ENCODE data around the gene TBX22.
"Not testable (repeated sequence)": the region's sequence is repeated elsewhere in the genome, so short reads cannot be mapped to it uniquely, and the experiment has no call there.

TBX22 gene, protein sequence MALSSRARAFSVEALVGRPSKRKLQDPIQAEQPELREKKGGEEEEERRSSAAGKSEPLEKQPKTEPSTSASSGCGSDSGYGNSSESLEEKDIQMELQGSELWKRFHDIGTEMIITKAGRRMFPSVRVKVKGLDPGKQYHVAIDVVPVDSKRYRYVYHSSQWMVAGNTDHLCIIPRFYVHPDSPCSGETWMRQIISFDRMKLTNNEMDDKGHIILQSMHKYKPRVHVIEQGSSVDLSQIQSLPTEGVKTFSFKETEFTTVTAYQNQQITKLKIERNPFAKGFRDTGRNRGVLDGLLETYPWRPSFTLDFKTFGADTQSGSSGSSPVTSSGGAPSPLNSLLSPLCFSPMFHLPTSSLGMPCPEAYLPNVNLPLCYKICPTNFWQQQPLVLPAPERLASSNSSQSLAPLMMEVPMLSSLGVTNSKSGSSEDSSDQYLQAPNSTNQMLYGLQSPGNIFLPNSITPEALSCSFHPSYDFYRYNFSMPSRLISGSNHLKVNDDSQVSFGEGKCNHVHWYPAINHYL

DNA sequence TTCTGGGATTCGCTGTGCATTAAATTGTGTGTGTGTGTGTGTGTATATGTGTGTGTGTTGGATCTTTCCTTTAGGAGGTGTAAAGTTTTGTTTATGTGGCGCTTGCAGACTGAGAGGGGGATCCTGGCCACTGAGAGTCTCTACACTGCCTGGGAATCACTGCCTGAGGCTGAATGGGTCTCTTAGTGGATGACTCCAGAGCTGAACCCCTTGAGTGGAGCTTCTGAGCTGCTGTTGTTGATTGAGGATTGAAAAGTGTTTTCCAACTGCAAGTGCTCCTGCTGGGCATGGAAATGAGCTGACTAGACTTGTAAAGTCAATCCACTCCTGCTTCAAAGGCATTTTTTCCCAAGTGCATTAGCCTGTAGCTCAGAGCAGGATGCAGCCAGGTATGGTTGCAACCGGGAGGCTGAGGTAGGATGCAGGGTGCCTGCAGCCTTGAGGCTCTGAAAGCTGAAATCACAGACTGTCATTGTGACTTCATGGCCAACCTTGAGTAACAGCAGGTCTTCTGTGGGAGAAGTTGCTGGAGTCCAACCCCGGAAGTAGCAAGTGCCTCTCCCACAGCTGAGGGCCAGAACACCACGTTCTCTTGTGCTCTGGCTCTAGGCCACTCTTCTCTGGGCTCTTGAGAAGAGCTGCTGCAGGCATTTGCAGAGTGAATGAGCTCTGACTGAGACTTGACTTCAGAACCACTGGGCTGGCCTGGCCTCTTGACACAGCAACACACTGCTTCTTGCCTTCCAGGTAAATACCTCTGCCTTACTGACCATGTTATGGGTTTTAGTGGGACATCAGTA is at the start of gene TBX22:
Gene TBX22, plus strand, starts transcription at position 613 of the 800 bp plus-strand sequence. CDS start 7,517 bp downstream, outside the sequence.
- no peak for DNase-seq

DNA sequence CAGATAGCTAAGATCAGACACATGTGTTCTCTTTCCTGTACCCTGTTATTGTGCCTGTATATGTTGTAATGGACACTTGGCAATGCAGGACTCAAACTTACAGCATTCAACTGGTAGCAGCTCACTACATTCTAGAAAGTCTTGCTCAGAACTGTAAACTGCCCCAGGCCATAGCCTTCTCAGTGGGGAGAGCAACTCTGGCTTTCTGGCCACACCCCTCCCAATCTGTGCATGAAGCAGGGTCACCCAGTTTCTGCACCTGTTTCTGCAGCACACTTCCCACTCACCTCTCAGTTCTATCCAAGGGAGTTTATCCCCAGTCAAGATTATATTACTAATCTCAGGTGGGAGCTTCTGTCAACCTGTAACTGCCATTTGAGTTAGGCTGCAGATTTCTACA is 38.9 kb upstream of the TBX22 start:
- DNase-seq, result no peak

DNA sequence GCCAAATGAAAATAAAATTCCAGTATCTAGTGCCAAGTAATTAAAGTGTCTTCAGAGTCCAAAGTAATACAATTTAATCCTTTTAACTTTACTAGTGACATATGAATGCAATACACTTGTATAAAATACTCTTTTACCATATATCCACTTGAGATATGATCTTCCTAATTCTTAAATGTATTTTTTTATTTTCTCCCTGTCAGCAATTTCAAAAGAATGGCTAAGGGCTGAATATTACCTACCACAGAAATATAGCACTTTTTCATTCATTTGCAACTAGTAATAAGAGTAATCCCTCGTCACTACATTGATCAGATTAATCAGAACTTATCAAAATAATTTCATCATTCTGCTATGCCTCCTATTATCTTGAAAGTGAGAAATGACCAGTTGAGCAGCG is 10.1 kb upstream of the TBX22 start:
- DNase-seq, result no peak

DNA sequence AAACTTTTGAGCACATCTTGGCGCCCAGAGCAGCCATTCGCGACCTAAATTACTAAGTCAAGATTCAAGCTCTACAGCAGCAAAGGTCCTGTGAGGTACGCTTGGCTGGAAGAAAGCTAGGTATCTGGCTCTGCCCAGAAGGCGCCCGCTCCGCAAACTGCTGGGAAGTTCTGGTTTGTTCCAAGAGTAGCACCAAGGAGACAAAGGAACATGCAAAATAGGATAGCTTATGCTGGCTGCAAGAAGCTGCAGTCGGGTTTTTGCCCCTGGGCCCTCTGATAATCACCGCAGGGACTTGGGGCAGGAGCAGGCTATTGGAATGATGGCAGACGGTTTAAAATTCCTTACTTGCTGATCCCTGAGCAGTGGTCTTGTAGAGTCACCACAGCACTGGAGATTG is 3.0 kb upstream of the TBX22 start:
- DNase-seq, result no peak

DNA sequence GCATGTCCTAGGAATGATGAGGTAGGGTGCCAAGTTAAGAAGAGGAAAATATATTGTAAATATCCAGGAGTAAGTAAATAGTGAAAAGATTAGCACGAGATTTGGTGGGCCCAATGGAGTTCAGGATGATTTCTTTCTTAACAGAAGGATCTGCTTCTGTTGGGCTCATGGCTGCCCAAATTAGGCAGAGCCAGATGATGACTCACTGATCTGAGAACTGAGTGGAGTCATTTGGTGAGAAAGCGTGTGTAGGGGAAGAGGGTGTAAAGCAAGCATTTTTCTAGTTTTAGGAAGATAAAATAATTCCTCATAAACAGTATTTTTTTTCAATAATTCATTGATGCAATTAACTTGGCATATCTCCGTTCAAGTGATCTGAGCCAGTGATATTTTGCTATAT is 1.6 kb downstream of the TBX22 start:
- no peak for DNase-seq

DNA sequence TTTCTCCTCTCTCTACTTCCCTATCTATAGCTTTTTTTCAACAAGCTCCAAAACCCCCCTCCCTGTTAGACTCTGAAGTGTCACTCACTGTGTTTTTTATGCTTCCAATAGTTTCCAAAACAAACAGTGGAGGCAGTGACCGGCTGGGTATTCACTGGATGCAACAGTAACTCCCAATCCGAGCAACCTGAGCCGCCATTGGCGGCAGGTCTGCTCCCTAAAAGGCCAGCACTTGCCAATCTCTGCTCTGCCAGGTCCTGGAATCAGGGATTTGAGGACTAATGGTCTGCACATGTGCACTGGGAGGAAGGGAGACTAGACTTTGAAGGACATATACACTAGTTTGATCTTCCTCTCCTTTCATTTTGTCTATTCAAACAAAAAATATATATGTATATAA is 7.1 kb downstream of the TBX22 start:
- DNase-seq, result no peak

DNA sequence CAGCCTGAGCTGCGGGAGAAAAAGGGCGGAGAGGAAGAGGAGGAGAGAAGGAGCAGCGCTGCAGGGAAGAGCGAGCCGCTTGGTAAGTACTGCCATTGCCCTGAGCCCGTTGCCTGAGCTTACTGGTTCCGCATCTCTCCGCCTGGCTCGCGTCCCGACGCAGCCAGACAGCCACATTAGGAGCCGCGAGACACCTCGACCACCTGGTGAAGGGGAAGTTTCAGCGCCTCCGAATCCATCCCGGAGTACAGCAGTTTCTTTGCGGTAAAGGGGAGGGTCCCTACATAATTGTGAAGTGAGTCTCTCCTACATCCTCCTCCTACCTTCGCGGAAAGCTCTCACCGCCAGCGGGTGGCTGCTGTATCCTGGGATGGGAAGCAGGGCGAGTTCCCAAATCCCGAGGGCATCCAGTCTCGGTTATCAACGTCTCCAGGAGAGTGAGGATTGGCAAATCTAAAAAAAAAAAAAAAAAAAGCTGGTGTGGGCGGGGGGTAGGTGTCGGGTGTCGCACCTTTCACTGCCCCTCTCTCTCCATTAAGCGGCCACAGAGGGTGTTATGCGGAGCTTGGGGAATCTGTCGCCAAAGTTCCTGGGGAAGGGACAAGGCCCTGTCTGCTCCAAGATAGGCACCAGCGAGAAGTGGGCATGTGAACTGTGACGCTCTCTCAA is 7.9 kb downstream of the TBX22 start:
- DNase-seq, result no peak

DNA sequence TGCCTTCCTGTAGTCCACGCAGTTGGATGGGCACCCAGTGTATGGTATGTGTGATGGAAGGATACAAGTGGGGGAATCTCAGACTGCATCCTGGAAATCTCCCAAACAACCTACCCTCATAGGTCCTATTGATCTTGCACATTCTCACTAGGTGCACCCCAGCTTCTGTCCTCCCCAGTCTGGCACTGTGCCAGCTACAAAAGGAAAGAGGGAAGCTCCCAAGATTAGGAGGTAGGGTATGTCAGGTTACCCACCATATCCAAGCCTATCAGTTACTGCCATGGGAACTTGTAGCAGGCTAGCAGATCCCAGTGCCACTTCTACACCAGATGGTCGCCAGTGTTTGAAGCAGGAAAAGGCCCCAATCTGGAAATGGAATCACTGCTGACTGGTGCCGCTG is 11.6 kb downstream of the TBX22 start:
- no peak for DNase-seq

DNA sequence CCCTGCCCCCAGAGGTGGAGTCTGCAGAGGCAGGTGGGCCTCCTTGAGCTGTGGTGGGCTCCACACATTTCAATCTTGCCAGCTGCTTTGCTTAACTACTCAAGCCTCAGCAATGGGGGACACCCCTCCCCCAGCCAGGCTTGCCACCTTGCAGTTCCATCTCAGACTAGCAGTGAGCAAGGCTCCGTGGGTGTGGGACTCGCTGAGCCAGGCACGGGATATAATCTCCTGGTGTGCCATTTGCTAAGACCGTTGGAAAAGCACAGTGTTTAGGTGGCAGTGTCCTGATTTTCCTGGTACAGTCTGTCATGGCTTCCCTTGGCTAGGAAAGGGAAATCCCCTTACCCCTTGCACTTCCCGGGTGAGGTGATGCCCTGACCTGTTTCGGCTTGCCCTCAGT is 51.6 kb downstream of the TBX22 start:
- DNase-seq, result not testable (repeated sequence)

DNA sequence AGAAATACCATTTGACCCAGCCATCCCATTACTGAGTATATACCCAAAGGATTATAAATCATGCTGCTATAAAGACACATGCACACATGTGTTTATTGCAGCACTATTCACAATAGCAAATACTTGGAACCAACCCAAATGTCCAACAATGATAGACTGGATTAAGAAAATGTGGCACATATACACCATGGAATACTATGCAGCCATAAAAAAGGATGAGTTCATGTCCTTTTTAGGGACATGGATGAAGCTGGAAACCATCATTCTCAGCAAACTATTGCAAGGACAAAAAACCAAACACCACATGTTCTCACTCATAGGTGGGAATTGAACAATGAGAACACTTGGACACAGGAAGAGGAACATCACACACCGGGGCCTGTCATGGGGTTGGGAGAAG is 61.1 kb downstream of the TBX22 start:
- DNase-seq, result not testable (repeated sequence)

All from activated CD4-positive, alpha-beta T cell treated with anti-CD3 and anti-CD28 coated beads for 48 hours (primary cell).